LHCN-M2 (cell line): ENCODE data around the gene EPS8. TPM values are rescaled to one million over a fixed set of nuclear protein-coding genes. Genes with fewer than 3 reads are reported as not detected.
"Not testable (repeated sequence)": the region's sequence is repeated elsewhere in the genome, so short reads cannot be mapped to it uniquely, and the experiment has no call there.

Source experiments
- DNase-seq: peaks from one replicate; pipeline ENCODE4 v3.0.0-alpha.2; 2012; ENCODE audit warnings: low read depth
- total RNA-seq: library from RNA; depleted of rRNA; stranded (reverse); fragments of >200 nt; gene quantifications from 2 replicates; pipeline ENCODE4 v1.2.3, GENCODE V29; 2014

EPS8 gene
- total RNA-seq, 1 experiment from 2014 or later = 193 TPM

GRCh38 chr12:15650399-15651128, 138.6 kb downstream of the EPS8 start:
- no peak for DNase-seq

GRCh38 chr12:15649347-15649746, 139.8 kb downstream of the EPS8 start:
- no peak for DNase-seq

- no peak for DNase-seq
Observed at GRCh38 chr12:15648558-15648957, 140.6 kb downstream of the EPS8 start.

GRCh38 chr12:15646581-15646980, 142.6 kb downstream of the EPS8 start:
- no peak for DNase-seq

- DNase-seq = peak; percentile 78
Observed at GRCh38 chr12:15644700-15645099, 144.5 kb downstream of the EPS8 start.

- DNase-seq = no peak
Observed at GRCh38 chr12:15638231-15638630, 151.0 kb downstream of the EPS8 start.

GRCh38 chr12:15636060-15636890, 152.9 kb downstream of the EPS8 start:
- no peak for DNase-seq

GRCh38 chr12:15634010-15634683, 155.0 kb downstream of the EPS8 start:
- DNase-seq = no peak

- DNase-seq = peak; percentile 56
Observed at GRCh38 chr12:15633201-15633600, 156.0 kb downstream of the EPS8 start.

- DNase-seq = no peak
Observed at GRCh38 chr12:15632708-15633107, 156.5 kb downstream of the EPS8 start.

- DNase-seq = peak; percentile 37
Observed at GRCh38 chr12:15631007-15631715, 158.0 kb downstream of the EPS8 start.

GRCh38 chr12:15629761-15630160, 159.4 kb downstream of the EPS8 start:
- peak; percentile 53 for DNase-seq

- DNase-seq = peak; percentile 99
Observed at GRCh38 chr12:15629108-15629507, 160.1 kb downstream of the EPS8 start.

- DNase-seq = peak; percentile 51
Observed at GRCh38 chr12:15627995-15628945, 160.9 kb downstream of the EPS8 start.

- DNase-seq = no peak
Observed at GRCh38 chr12:15625075-15625474, 164.1 kb downstream of the EPS8 start.

- no peak for DNase-seq
Observed at GRCh38 chr12:15620741-15621539, 168.2 kb downstream of the EPS8 start.

GRCh38 chr12:15616495-15616894, 172.7 kb downstream of the EPS8 start:
- not testable (repeated sequence) for DNase-seq

- DNase-seq = no peak
Observed at GRCh38 chr12:15613981-15614380, 175.2 kb downstream of the EPS8 start.

GRCh38 chr12:15608941-15609340, 180.2 kb downstream of the EPS8 start:
- DNase-seq = no peak

GRCh38 chr12:15608406-15608805, 180.8 kb downstream of the EPS8 start:
- DNase-seq = no peak
